ENCODE data around the gene SORCS3. TPM values are rescaled to one million over a fixed set of nuclear protein-coding genes. Genes with fewer than 3 reads are reported as not detected.
A peak's percentile ranks its signal among the peaks of the same experiment; 100 is the strongest.

Gene SORCS3
- total and polyA plus RNA-seq, 10 of the 15 experiments (the other 5 are each of a cell fraction or from before 2014, with no cell fraction given) = 0.01 to 0.04 (median 0.02) TPM; not detected in 7

DNA sequence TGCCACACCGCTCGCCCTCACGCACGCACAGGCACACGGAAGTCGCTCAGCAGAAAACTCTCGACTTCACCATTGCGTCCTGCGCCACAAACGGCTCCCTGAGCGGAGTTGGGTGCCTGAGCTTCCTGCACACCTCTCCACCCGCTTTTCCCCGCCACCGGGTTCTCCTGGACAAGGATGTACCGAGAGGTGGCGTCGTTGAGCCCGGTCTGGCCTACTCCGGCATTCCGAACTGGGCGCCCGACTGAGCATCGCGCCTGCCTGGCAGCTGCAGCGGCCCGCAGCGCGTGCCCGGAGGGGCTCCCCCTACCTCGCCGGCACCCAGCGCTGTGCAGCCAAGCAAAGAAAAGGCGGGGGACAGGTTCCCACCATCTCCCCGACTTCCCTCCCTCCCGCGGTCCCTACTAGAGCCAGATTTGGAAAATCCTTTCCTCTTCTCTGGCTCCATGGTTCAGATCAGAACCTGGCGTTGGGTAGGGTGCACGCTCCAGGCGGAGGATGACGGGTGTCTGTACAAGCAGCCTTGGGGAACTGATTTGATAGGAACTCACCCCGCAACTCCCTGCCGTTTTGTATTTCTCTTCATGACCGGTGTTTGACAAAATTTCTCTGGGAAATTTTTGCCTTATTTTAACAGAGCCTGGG is 1.7 kb downstream of the SORCS3 start:
- no peak for DNase-seq (ENCODE audit: low read depth, low spot score)
- in situ Hi-C loops (cut with MboI) = no loop called here
- POLR2A ChIA-PET = no interaction called here
- Histone ChIP-seq H2AFZ (ENCODE audit: control insufficient read depth, low read depth, low read length) (no peak overlapping the region), H3K27ac (ENCODE audit: control insufficient read depth, insufficient read depth) (no peak overlapping the region), H3K79me2 (ENCODE audit: control insufficient read depth, insufficient read depth, low read length) (no peaks in the 10 kb centered on the region), H4K20me1 (ENCODE audit: control insufficient read depth, insufficient read depth) (no peaks in the 10 kb centered on the region), H3K4me1 (ENCODE audit: control insufficient read depth, insufficient read depth, low read length) (no peaks in the 10 kb centered on the region), H3K4me2 (ENCODE audit: control insufficient read depth, insufficient read depth) (no peak overlapping the region), H3K9ac (ENCODE audit: control insufficient read depth, insufficient read depth, low read length) (no peak overlapping the region), H3K9me3 (replicated peaks; ENCODE audit: control insufficient read depth, insufficient read depth, low read length) (no peaks in the 10 kb centered on the region; the same call in 2 of the 3 replicates), H3K36me3 (ENCODE audit: control insufficient read depth in 2 of 2, insufficient read depth in 2 of 2, low read length in 1 of 2) (no peaks in the 10 kb centered on the region), H3K4me3 (no peak overlapping the region), H3K27me3 (replicated peaks in 1 of 2; ENCODE audit: control insufficient read depth in 2 of 2, insufficient read depth in 2 of 2, low read length in 1 of 2) (peaks cover 2 to 11% of the 10 kb centered on the region in 2 experiments; a peak in 2 of 4 replicates)
- RAD21 ChIA-PET (ENCODE audit: unreplicated experiment) = no interaction called here
- FAIRE-seq = no peak
- no TSS peak for BruUV-seq (replicated peaks)
- WGBS (ENCODE audit: insufficient coverage, insufficient replicate concordance, low lambda C conversion rate, missing lambda C conversion rate) = 27% methylated on average over 39 of the region's 43 CpGs
- peak; percentile 46; the same call in 2 of the 3 replicates for ATAC-seq
- SMC1A ChIA-PET (ENCODE audit: uncharacterized antibody, unreplicated experiment) = no interaction called here
- CTCF ChIA-PET = no interaction called here
- intact Hi-C loops (cut with micrococcal nuclease; ENCODE audit: unreplicated experiment) = no loop called here
- TF ChIP-seq SUZ12 (IDR thresholded peaks at IDR 0.05; ENCODE audit: unreplicated experiment) (peak; percentile 69), ZNF384 (IDR thresholded peaks at IDR 0.05; ENCODE audit: borderline replicate concordance, low read depth, low read length) (no peak), ZBED1 (IDR thresholded peaks at IDR 0.05; ENCODE audit: borderline replicate concordance) (no peak), GATAD2B (conservative IDR thresholded peaks at IDR 0.05; ENCODE audit: low read depth) (no peak)
- TF ChIP-seq, protein P1, sequence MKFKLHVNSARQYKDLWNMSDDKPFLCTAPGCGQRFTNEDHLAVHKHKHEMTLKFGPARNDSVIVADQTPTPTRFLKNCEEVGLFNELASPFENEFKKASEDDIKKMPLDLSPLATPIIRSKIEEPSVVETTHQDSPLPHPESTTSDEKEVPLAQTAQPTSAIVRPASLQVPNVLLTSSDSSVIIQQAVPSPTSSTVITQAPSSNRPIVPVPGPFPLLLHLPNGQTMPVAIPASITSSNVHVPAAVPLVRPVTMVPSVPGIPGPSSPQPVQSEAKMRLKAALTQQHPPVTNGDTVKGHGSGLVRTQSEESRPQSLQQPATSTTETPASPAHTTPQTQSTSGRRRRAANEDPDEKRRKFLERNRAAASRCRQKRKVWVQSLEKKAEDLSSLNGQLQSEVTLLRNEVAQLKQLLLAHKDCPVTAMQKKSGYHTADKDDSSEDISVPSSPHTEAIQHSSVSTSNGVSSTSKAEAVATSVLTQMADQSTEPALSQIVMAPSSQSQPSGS (IDR thresholded peaks at IDR 0.05; ENCODE audit: low read length) = no peak
- TF ChIP-seq, protein P2, sequence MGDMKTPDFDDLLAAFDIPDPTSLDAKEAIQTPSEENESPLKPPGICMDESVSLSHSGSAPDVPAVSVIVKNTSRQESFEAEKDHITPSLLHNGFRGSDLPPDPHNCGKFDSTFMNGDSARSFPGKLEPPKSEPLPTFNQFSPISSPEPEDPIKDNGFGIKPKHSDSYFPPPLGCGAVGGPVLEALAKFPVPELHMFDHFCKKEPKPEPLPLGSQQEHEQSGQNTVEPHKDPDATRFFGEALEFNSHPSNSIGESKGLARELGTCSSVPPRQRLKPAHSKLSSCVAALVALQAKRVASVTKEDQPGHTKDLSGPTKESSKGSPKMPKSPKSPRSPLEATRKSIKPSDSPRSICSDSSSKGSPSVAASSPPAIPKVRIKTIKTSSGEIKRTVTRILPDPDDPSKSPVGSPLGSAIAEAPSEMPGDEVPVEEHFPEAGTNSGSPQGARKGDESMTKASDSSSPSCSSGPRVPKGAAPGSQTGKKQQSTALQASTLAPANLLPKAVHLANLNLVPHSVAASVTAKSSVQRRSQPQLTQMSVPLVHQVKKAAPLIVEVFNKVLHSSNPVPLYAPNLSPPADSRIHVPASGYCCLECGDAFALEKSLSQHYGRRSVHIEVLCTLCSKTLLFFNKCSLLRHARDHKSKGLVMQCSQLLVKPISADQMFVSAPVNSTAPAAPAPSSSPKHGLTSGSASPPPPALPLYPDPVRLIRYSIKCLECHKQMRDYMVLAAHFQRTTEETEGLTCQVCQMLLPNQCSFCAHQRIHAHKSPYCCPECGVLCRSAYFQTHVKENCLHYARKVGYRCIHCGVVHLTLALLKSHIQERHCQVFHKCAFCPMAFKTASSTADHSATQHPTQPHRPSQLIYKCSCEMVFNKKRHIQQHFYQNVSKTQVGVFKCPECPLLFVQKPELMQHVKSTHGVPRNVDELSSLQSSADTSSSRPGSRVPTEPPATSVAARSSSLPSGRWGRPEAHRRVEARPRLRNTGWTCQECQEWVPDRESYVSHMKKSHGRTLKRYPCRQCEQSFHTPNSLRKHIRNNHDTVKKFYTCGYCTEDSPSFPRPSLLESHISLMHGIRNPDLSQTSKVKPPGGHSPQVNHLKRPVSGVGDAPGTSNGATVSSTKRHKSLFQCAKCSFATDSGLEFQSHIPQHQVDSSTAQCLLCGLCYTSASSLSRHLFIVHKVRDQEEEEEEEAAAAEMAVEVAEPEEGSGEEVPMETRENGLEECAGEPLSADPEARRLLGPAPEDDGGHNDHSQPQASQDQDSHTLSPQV (IDR thresholded peaks at IDR 0.05) = no peak

All from GM12878 (cell line).